Activated T-helper 2 cell treated with anti-CD3 and anti-CD28 coated beads, Interferon-gamma antibody, Interleukin-2, Interleukin-4, amounts not matched to agents 10 μg/mL and 5 μg/mL and 100 μg/mL, durations not matched to agents 14 hours and 24 hours and 36 hours (primary cell): ENCODE results near the gene DYNLL1. TPM values are rescaled to one million over a fixed set of nuclear protein-coding genes. Genes with fewer than 3 reads are reported as not detected.
"Not testable (repeated sequence)": the region's sequence is repeated elsewhere in the genome, so short reads cannot be mapped to it uniquely, and the experiment has no call there.

ENCODE experiments used
- DNase-seq: peaks from one replicate; pipeline ENCODE4 v3.0.0; 2021; ENCODE audit warnings: low spot score
- H3K27ac Mint-ChIP-seq: one replicate; pipeline ENCODE4 v1.8.0; 2021; ENCODE audit warnings: mixed read lengths
- H3K27me3 Mint-ChIP-seq: one replicate; pipeline ENCODE4 v1.8.0; 2021; ENCODE audit warnings: low read depth, mixed read lengths
- H3K36me3 Mint-ChIP-seq: one replicate; pipeline ENCODE4 v1.8.0; 2021; ENCODE audit warnings: low read depth, mixed read lengths
- H3K4me1 Mint-ChIP-seq: one replicate; pipeline ENCODE4 v1.8.0; 2021; ENCODE audit warnings: low read depth, mixed read lengths
- H3K4me3 Mint-ChIP-seq: one replicate; pipeline ENCODE4 v1.8.0; 2021; ENCODE audit warnings: low read depth, mild to moderate bottlenecking, moderate library complexity, mixed read lengths
- H3K9me3 Mint-ChIP-seq: one replicate; pipeline ENCODE4 v1.8.0; 2021; ENCODE audit warnings: mixed read lengths
- intact Hi-C: fragments of 100-400 bp; cut with micrococcal nuclease; formaldehyde crosslinking; loops from one replicate; pipeline ENCODE4 v1.15.1; 2023
- total RNA-seq: library from RNA; stranded (reverse); gene quantifications from 2 replicates; pipeline ENCODE4 v1.2.3, GENCODE V29; 2022

DYNLL1 gene
- total RNA-seq, 1 donor from 2014 or later = 323 TPM

GRCh38 chr12:120498870-120499515, 3.1 kb downstream of the DYNLL1 start:
- Mint-ChIP-seq H3K4me3 (no peak overlapping the region), H3K27me3 (no peaks in the 10 kb centered on the region), H3K27ac (no peak overlapping the region), H3K9me3 (no peaks in the 10 kb centered on the region), H3K4me1 (peaks cover 31% of the 10 kb centered on the region), H3K36me3 (peaks cover 54% of the 10 kb centered on the region)
- intact Hi-C loops = loop anchor here (5.0 kb wide), 1 partner anchor 52 kb away; the partner anchor contains the start of genes GATC and TRIAP1
- no peak for DNase-seq

DNA sequence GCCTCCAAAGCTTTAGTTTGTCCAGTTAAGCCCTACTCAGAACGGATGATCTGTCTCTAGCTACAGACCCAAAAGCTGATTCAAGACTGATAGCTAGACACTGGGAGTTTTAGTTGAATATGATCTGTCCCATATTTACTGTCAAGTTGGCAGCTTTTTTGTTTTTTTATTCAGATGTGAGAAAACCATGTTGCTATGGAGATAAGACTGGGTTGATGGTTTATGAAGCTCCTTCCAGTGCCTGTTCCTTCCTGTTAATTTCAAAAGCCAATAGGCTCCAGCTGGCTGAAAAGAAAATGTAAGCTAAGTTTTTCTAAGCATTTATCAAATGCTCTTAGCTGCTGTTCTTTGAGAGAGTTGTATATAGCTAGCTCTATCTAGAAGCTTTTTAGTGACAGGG, 4.7 kb downstream of the DYNLL1 start:
- Mint-ChIP-seq H3K4me1 (peaks cover 24% of the 10 kb centered on the region), H3K4me3 (no peak overlapping the region), H3K27ac (no peak overlapping the region), H3K36me3 (peaks cover 56% of the 10 kb centered on the region), H3K9me3 (no peaks in the 10 kb centered on the region), H3K27me3 (no peaks in the 10 kb centered on the region)
- DNase-seq = no peak
- intact Hi-C loops = no loop called here

DNA sequence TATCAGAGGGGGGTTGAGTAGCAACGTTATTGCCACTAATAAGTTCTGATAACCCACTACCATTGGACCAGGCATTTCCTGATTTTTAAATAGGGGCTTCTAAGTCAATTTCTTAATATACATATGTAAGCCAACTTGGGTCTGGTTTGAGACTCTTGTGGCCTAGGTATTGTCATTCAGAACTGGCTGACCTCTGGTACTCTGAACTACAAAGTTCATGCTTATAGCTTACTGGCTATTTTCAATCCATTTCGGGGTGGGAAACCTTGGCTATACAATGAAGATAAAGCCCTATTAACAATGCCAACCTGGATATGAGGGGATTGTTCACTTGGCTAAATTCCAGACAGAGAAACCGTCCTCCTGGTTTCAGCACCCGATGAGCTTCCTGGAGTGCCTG, 8.7 kb downstream of the DYNLL1 start:
- Mint-ChIP-seq H3K27ac (no peak overlapping the region), H3K9me3 (no peaks in the 10 kb centered on the region), H3K4me3 (no peak overlapping the region), H3K36me3 (peaks cover 38% of the 10 kb centered on the region), H3K27me3 (no peaks in the 10 kb centered on the region), H3K4me1 (peaks cover 3% of the 10 kb centered on the region)
- DNase-seq = no peak
- intact Hi-C loops = no loop called here

DNA sequence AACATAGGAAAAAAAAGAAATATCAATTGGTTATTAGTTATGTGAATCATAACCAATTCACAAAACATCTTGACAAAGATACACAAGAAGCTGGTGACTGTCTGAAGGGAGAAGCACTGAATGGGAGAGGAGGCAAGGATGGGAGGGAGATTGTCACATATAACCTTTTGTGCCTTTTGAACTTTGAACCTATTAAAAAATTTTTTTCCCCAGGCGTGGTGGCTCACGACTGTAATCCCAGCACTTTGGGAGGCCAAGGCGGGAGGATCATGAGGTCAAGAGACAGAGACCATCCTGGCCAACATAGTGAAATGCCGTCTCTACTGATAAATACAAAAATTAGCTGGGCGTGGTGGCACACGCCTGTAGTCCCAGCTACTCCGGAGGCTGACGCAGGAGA, 12.6 kb downstream of the DYNLL1 start:
- Mint-ChIP-seq H3K9me3 (no peaks in the 10 kb centered on the region), H3K4me1 (no peaks in the 10 kb centered on the region), H3K27ac (no peak overlapping the region), H3K36me3 (peaks cover 25% of the 10 kb centered on the region), H3K4me3 (no peak overlapping the region), H3K27me3 (no peaks in the 10 kb centered on the region)
- no peak for DNase-seq
- intact Hi-C loops = no loop called here

DNA sequence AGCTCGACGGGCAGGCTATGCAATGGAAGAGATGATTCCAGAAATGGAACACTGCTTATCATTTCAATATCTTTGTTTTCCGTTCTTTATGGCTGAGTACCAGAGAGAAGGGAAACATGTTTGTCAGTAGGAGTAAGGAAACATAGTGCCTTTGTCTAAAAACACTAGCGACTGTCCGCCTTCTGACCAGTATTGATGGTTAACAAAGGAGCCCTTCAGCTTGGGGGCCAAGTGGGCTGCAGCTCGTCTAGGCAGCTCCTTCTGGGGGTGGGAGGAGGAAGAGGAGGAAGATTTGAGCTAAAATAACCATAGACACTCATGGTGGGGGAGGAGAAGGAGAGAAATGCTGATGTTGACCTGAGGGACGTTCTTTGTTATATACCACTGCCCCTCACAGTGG, 18.1 kb downstream of the DYNLL1 start:
- intact Hi-C loops = no loop called here
- DNase-seq = no peak
- Mint-ChIP-seq H3K27ac (no peak overlapping the region), H3K27me3 (no peaks in the 10 kb centered on the region), H3K36me3 (peaks cover 30% of the 10 kb centered on the region), H3K9me3 (no peaks in the 10 kb centered on the region), H3K4me3 (no peak overlapping the region), H3K4me1 (no peaks in the 10 kb centered on the region)

- no peaks in the 10 kb centered on the region for H3K27me3 Mint-ChIP-seq
- peaks cover 22% of the 10 kb centered on the region for H3K36me3 Mint-ChIP-seq
- no peaks in the 10 kb centered on the region for H3K4me1 Mint-ChIP-seq
- DNase-seq = no peak
- intact Hi-C loops = no loop called here
- no peak overlapping the region for H3K27ac Mint-ChIP-seq
- H3K4me3 Mint-ChIP-seq = no peak overlapping the region
- no peaks in the 10 kb centered on the region for H3K9me3 Mint-ChIP-seq
These were observed 19.6 kb downstream of the DYNLL1 start for GRCh38 chr12:120515496-120515895.

DNA sequence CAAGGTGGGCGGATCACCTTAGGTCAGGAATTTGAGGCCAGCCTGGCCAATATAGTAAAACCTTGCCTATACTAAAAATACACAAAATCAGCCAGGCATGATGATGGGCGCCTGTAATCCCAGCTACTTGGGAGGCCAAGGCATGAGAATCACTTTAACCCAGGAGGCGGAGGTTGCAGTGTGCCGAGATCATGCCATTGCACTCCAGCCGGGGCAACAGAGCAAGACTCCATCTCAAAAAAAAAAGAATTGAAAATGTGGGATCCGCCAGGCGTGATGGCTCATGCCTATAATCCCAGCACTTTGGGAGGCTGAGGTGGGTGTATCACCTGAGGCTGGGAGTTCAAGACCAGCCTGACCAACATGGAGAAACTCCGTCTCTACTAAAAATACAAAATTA, 23.4 kb downstream of the DYNLL1 start:
- intact Hi-C loops, DNase-seq, H3K4me3 Mint-ChIP-seq, H3K27me3 Mint-ChIP-seq, H3K4me1 Mint-ChIP-seq, H3K9me3 Mint-ChIP-seq, H3K27ac Mint-ChIP-seq: not testable (repeated sequence)
- H3K36me3 Mint-ChIP-seq = peaks cover 18% of the 10 kb centered on the region

- no peaks in the 10 kb centered on the region for H3K27me3 Mint-ChIP-seq
- intact Hi-C loops = no loop called here
- no peak for DNase-seq
- H3K4me3 Mint-ChIP-seq = no peak overlapping the region
- no peaks in the 10 kb centered on the region for H3K9me3 Mint-ChIP-seq
- H3K36me3 Mint-ChIP-seq = peaks cover 6% of the 10 kb centered on the region
- H3K27ac Mint-ChIP-seq = no peak overlapping the region
- H3K4me1 Mint-ChIP-seq = peaks cover 5% of the 10 kb centered on the region
These were observed 26.7 kb downstream of the DYNLL1 start for GRCh38 chr12:120522568-120522967.

DNA sequence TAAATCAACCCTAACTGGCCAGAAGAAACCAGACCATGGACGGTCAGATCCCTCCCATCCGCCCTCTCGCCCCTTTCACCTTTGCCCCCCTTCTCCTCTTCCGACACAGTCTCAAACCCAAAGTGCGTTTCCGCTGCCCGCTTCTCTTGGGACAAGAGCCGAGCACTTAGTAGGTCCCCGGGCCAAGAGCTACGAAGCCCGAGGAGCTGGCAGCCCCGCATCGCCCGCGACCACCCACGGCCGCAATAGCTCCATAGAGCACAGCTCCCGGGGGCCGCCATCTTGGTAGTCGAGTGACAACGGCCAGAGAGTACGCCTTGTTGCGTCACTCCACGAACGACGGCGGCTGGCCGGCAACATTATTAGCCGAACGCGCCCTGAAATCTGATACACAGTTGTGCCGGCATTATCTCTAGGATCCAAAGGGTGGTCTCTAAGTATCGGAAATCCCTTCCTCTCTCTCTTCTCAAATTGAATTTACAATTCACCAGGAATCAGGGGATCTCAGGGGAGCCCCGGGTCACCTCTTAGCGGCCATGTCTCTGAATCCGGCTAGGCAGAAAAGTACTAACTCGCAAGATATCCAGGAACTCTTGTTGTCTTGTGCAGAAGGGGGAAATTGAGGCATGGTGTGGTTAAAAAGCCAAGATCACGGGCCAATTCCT, 33.1 kb downstream of the DYNLL1 start, which contains the start of gene COQ5:
COQ5 (minus strand) TSS at position 298 of the 665 bp plus-strand sequence; CDS start at position 281, 17 bp downstream.
- intact Hi-C loops = loop anchor here (1.0 to 2.0 kb wide), 3 partner anchors 52 to 83 kb away; partner anchors contain the start of genes GATC, POP5, SRSF9 and TRIAP1
- DNase-seq = peak; percentile 76
- no peaks in the 10 kb centered on the region for H3K27me3 Mint-ChIP-seq
- H3K9me3 Mint-ChIP-seq = no peaks in the 10 kb centered on the region
- peak within 1 kb of the TSS; percentile 99 for H3K27ac Mint-ChIP-seq
- H3K36me3 Mint-ChIP-seq = peaks cover 7% of the 10 kb centered on the region
- H3K4me3 Mint-ChIP-seq = peak within 1 kb of the TSS; percentile 99
- peaks cover 15% of the 10 kb centered on the region for H3K4me1 Mint-ChIP-seq

- Mint-ChIP-seq H3K27me3 (no peaks in the 10 kb centered on the region), H3K36me3 (peaks cover 9% of the 10 kb centered on the region), H3K27ac (peak overlapping the region; percentile 99), H3K9me3 (no peaks in the 10 kb centered on the region), H3K4me1 (peaks cover 15% of the 10 kb centered on the region), H3K4me3 (peak overlapping the region; percentile 99)
- no peak for DNase-seq
- intact Hi-C loops = loop anchor here (1.0 to 2.0 kb wide), 3 partner anchors 51 to 84 kb away; partner anchors contain the start of genes GATC, POP5, SRSF9 and TRIAP1
These were observed 33.9 kb downstream of the DYNLL1 start for GRCh38 chr12:120529641-120530417.

DNA sequence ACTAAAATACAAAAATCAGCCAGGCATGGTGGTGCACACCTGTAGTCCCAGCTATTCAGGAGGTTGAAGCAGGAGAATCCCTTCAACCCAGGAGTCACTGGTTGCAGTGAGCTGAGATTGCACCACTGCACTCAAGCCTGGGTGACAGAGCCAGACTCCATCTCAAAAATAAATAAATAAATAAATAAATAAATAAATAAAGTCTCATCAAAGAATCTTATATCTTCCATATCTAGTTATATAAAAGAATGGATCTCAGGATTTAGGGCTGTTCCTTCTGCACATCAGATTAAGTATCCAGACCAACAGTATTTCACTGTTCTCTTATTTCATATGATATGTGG, 34.5 kb downstream of the DYNLL1 start:
- H3K27ac Mint-ChIP-seq, H3K9me3 Mint-ChIP-seq, H3K27me3 Mint-ChIP-seq, intact Hi-C loops, DNase-seq: not testable (repeated sequence)
- peak overlapping the region; percentile 99 for H3K4me3 Mint-ChIP-seq
- H3K4me1 Mint-ChIP-seq = peaks cover 15% of the 10 kb centered on the region
- H3K36me3 Mint-ChIP-seq = peaks cover 13% of the 10 kb centered on the region

GRCh38 chr12:120532701-120533238, 36.9 kb downstream of the DYNLL1 start:
- Mint-ChIP-seq H3K9me3 (no peaks in the 10 kb centered on the region), H3K27ac (no peak overlapping the region), H3K36me3 (peaks cover 32% of the 10 kb centered on the region), H3K4me1 (peaks cover 29% of the 10 kb centered on the region), H3K4me3 (peak overlapping the region; percentile 8), H3K27me3 (no peaks in the 10 kb centered on the region)
- intact Hi-C loops = no loop called here
- DNase-seq = no peak
